CD4-positive, CD25-positive, alpha-beta regulatory T cell (primary cell): Measurements from ENCODE around the gene MIEF1. TPM values are rescaled to one million over a fixed set of nuclear protein-coding genes. Genes with fewer than 3 reads are reported as not detected.

Source experiments
- ATAC-seq, 2 donors: fragments of 150-1000 bp; cut with Tn5 transposase; one replicate each; pipeline ENCODE4 v1.10.0; 2021; ENCODE audit warnings: low read depth in 2 of 2, moderate number of reproducible peaks in 2 of 2, moderate library complexity in 1 of 2
- DNase-seq, 3 donors: peaks; one replicate each; pipeline versions ENCODE4 v3.0.0 to v3.0.0-alpha.2; 2012 to 2022; ENCODE audit warnings: mixed read lengths in 1 of 3
- H3K27ac ChIP-seq: one replicate; pipeline ENCODE4 v1.7.0; 2013; ENCODE audit warnings: mild to moderate bottlenecking, low read length; ENCODE audit not compliant: insufficient read depth, poor library complexity, severe bottlenecking
- H3K27me3 ChIP-seq: one replicate; pipeline ENCODE4 v1.7.0; 2013; ENCODE audit warnings: low read length; ENCODE audit not compliant: control insufficient read depth, insufficient read depth
- H3K36me3 ChIP-seq: one replicate; pipeline ENCODE4 v1.7.0; 2013; ENCODE audit warnings: mild to moderate bottlenecking, low read length, moderate library complexity; ENCODE audit not compliant: control insufficient read depth, insufficient read depth
- H3K4me1 ChIP-seq: 2 replicates; pipeline ENCODE4 v1.7.0; 2013; ENCODE audit warnings: mild to moderate bottlenecking, low read length; ENCODE audit not compliant: insufficient read depth, control insufficient read depth, poor library complexity, severe bottlenecking
- H3K4me3 ChIP-seq: one replicate; pipeline ENCODE4 v1.7.0; 2013; ENCODE audit warnings: low read depth, mild to moderate bottlenecking, low read length, moderate library complexity
- H3K9me3 ChIP-seq, 2 experiments: 1 replicate in 1 of 2; 2 replicates in 1 of 2; pipeline ENCODE4 v1.7.0; 2013; ENCODE audit warnings: low read length in 2 of 2, mild to moderate bottlenecking in 1 of 2, moderate library complexity in 1 of 2; ENCODE audit not compliant: control insufficient read depth in 2 of 2
- H3K27ac Mint-ChIP-seq, 3 donors: one replicate each; pipeline ENCODE4 v1.8.0; 2020 to 2022; ENCODE audit warnings: mild to moderate bottlenecking in 3 of 3, mixed read lengths in 3 of 3, moderate library complexity in 2 of 3
- H3K27me3 Mint-ChIP-seq: one replicate; pipeline ENCODE4 v1.8.0; 2022; ENCODE audit warnings: mild to moderate bottlenecking, mixed read lengths
- H3K36me3 Mint-ChIP-seq: one replicate; pipeline ENCODE4 v1.8.0; 2020; ENCODE audit warnings: mixed read lengths
- H3K4me1 Mint-ChIP-seq, 4 donors: one replicate each; pipeline ENCODE4 v1.8.0; 2020 to 2022; ENCODE audit warnings: mixed read lengths in 4 of 4, mild to moderate bottlenecking in 1 of 4
- H3K4me3 Mint-ChIP-seq, 4 donors: one replicate each; pipeline ENCODE4 v1.8.0; 2020 to 2022; ENCODE audit warnings: mild to moderate bottlenecking in 4 of 4, mixed read lengths in 4 of 4, moderate library complexity in 3 of 4
- H3K9me3 Mint-ChIP-seq, 7 donors: one replicate each; pipeline ENCODE4 v1.8.0; 2020 to 2022; ENCODE audit warnings: mixed read lengths in 7 of 7, mild to moderate bottlenecking in 3 of 7, moderate library complexity in 2 of 7
- polyA plus RNA-seq, 4 donors: library from polyadenylated mRNA; unstranded; fragments of 300-500 nt; fragmentation: Illumina TruSeq; gene quantifications; one replicate each; pipeline ENCODE4 v1.2.3, GENCODE V29; 2021
- total RNA-seq: library from RNA; stranded (reverse); gene quantifications from one replicate; pipeline ENCODE4 v1.2.3, GENCODE V29; 2022

Gene MIEF1
- total and polyA plus RNA-seq, 5 donors from 2014 or later = 16.0 to 39.8 (median 28.9) TPM

- Mint-ChIP-seq H3K27me3 (peaks cover 10% of the 10 kb centered on the region), H3K4me1 (no peaks in the 10 kb centered on the region), H3K9me3 (no peaks in the 10 kb centered on the region), H3K27ac (no peak overlapping the region), H3K36me3 (no peaks in the 10 kb centered on the region), H3K4me3 (no peak overlapping the region)
- Histone ChIP-seq H3K4me1 (no peaks in the 10 kb centered on the region), H3K36me3 (no peaks in the 10 kb centered on the region), H3K27ac (no peak overlapping the region), H3K27me3 (no peaks in the 10 kb centered on the region), H3K4me3 (no peak overlapping the region), H3K9me3 (no peaks in the 10 kb centered on the region)
- no peak for ATAC-seq
- no peak for DNase-seq
Observed at GRCh38 chr22:39480557-39480956, 21.5 kb upstream of the MIEF1 start.

DNA sequence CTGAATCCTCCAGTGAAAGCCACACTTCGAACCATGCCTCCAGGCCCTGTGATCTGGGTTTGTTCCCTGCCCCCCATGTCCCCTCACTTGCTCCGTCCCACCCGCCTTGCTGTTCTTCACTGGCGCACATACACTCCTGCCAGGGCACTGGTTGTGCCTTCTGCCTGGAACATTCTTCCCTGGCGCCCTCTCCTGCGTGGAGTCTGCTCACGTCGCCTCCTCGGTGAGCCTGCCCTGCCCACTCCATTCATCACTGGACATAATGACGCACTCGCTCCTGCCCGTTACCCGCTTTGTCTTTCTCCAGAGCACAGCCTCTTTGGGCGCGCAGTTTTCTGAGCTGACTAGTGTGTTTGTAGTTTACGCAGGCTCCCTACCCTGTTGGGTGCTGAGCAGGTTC is 21.0 kb upstream of the MIEF1 start:
- H3K27me3 ChIP-seq = no peaks in the 10 kb centered on the region
- no peak overlapping the region for H3K4me3 ChIP-seq
- Mint-ChIP-seq H3K4me1 (no peaks in the 10 kb centered on the region), H3K4me3 (no peak overlapping the region), H3K9me3 (no peaks in the 10 kb centered on the region), H3K36me3 (no peaks in the 10 kb centered on the region), H3K27ac (no peak overlapping the region), H3K27me3 (peaks cover 10% of the 10 kb centered on the region)
- H3K27ac ChIP-seq = no peak overlapping the region
- no peaks in the 10 kb centered on the region for H3K4me1 ChIP-seq
- no peaks in the 10 kb centered on the region for H3K36me3 ChIP-seq
- ATAC-seq (no peak), DNase-seq (no peak)
- H3K9me3 ChIP-seq = no peaks in the 10 kb centered on the region

DNA sequence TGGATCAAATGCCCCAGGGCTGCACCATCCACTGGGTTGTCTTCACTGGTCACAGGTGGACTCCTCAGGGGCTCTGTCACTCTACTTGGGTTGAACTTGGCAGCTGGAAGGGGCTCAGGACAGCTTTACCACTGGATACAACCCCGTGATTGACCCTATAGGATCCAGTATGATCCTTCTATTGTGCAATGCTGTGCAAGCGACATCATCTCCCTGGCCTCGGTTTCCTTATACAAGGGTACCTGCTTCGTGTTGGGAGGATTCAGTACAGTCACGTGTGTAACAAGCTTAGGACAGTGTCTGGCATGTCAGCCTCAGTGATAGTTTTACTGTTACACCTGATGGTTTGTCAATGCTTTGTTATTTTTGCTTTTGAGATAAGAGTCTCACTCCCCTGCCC is 20.5 kb upstream of the MIEF1 start:
- H3K27me3 Mint-ChIP-seq = peaks cover 10% of the 10 kb centered on the region
- H3K27ac ChIP-seq = no peak overlapping the region
- no peaks in the 10 kb centered on the region for H3K9me3 ChIP-seq
- H3K4me1 Mint-ChIP-seq = no peaks in the 10 kb centered on the region
- no peaks in the 10 kb centered on the region for H3K27me3 ChIP-seq
- no peak for ATAC-seq
- no peak overlapping the region for H3K4me3 ChIP-seq
- DNase-seq = no peak
- H3K4me1 ChIP-seq = no peaks in the 10 kb centered on the region
- H3K36me3 ChIP-seq = no peaks in the 10 kb centered on the region
- H3K36me3 Mint-ChIP-seq = no peaks in the 10 kb centered on the region
- no peak overlapping the region for H3K4me3 Mint-ChIP-seq
- H3K9me3 Mint-ChIP-seq = no peaks in the 10 kb centered on the region
- H3K27ac Mint-ChIP-seq = no peak overlapping the region

GRCh38 chr22:39482768-39483167 is 19.3 kb upstream of the MIEF1 start:
- ATAC-seq = no peak
- H3K4me1 ChIP-seq = no peaks in the 10 kb centered on the region
- H3K27me3 ChIP-seq = no peaks in the 10 kb centered on the region
- no peak overlapping the region for H3K4me3 Mint-ChIP-seq
- no peaks in the 10 kb centered on the region for H3K9me3 ChIP-seq
- H3K4me1 Mint-ChIP-seq = no peaks in the 10 kb centered on the region
- H3K4me3 ChIP-seq = no peak overlapping the region
- no peaks in the 10 kb centered on the region for H3K9me3 Mint-ChIP-seq
- no peak overlapping the region for H3K27ac Mint-ChIP-seq
- no peak for DNase-seq
- H3K27me3 Mint-ChIP-seq = peaks cover 6% of the 10 kb centered on the region
- no peak overlapping the region for H3K27ac ChIP-seq
- no peaks in the 10 kb centered on the region for H3K36me3 ChIP-seq
- H3K36me3 Mint-ChIP-seq = no peaks in the 10 kb centered on the region

- Histone ChIP-seq H3K27me3 (no peaks in the 10 kb centered on the region), H3K36me3 (no peaks in the 10 kb centered on the region), H3K27ac (no peak overlapping the region), H3K4me1 (no peaks in the 10 kb centered on the region), H3K9me3 (no peaks in the 10 kb centered on the region), H3K4me3 (no peak overlapping the region)
- H3K4me1 Mint-ChIP-seq = peaks cover 0 to 8% (median 6%) of the 10 kb centered on the region in 4 donors
- DNase-seq (no peak), ATAC-seq (no peak)
- peaks cover 5% of the 10 kb centered on the region for H3K27me3 Mint-ChIP-seq
- no peaks in the 10 kb centered on the region for H3K36me3 Mint-ChIP-seq
- no peak overlapping the region for H3K27ac Mint-ChIP-seq
- no peaks in the 10 kb centered on the region for H3K9me3 Mint-ChIP-seq
- H3K4me3 Mint-ChIP-seq = no peak overlapping the region
Observed at GRCh38 chr22:39486951-39487825, 14.9 kb upstream of the MIEF1 start.

DNA sequence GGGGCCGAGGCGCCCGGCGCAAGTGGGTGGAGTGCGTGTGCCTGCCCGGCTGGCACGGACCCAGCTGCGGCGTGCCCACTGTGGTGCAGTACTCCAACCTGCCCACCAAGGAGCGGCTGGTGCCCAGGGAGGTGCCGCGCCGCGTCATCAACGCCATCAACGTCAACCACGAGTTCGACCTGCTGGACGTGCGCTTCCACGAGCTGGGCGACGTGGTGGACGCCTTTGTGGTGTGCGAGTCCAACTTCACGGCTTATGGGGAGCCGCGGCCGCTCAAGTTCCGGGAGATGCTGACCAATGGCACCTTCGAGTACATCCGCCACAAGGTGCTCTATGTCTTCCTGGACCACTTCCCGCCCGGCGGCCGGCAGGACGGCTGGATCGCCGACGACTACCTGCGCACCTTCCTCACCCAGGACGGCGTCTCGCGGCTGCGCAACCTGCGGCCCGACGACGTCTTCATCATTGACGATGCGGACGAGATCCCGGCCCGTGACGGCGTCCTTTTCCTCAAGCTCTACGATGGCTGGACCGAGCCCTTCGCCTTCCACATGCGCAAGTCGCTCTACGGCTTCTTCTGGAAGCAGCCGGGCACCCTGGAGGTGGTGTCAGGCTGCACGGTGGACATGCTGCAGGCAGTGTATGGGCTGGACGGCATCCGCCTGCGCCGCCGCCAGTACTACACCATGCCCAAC is 14.1 kb upstream of the MIEF1 start:
- Histone ChIP-seq H3K4me3 (no peak overlapping the region), H3K4me1 (no peaks in the 10 kb centered on the region), H3K27me3 (no peaks in the 10 kb centered on the region), H3K27ac (no peak overlapping the region), H3K36me3 (no peaks in the 10 kb centered on the region), H3K9me3 (no peaks in the 10 kb centered on the region)
- Mint-ChIP-seq H3K4me1 (peaks cover 0 to 8% (median 6%) of the 10 kb centered on the region in 4 donors), H3K36me3 (no peaks in the 10 kb centered on the region), H3K9me3 (no peaks in the 10 kb centered on the region), H3K4me3 (no peak overlapping the region), H3K27me3 (peaks cover 5% of the 10 kb centered on the region), H3K27ac (no peak overlapping the region)
- no peak for DNase-seq
- ATAC-seq = no peak

DNA sequence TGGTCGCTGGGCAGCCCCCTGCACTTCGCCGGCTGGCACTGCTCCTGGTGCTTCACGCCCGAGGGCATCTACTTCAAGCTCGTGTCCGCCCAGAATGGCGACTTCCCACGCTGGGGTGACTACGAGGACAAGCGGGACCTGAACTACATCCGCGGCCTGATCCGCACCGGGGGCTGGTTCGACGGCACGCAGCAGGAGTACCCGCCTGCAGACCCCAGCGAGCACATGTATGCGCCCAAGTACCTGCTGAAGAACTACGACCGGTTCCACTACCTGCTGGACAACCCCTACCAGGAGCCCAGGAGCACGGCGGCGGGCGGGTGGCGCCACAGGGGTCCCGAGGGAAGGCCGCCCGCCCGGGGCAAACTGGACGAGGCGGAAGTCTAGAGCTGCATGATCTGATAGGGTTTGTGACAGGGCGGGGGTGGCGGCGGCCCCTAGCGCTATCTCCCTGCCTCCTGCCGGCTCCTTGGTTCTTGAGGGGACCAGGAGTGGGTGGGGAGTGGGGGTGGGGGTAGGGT is 13.5 kb upstream of the MIEF1 start:
- no peak overlapping the region for H3K4me3 ChIP-seq
- ATAC-seq (no peak), DNase-seq (no peak)
- H3K27me3 ChIP-seq = no peaks in the 10 kb centered on the region
- Mint-ChIP-seq H3K4me1 (peaks cover 0 to 12% (median 7%) of the 10 kb centered on the region in 4 donors), H3K27me3 (peaks cover 5% of the 10 kb centered on the region), H3K27ac (no peak overlapping the region), H3K4me3 (no peak overlapping the region), H3K9me3 (no peaks in the 10 kb centered on the region), H3K36me3 (no peaks in the 10 kb centered on the region)
- H3K27ac ChIP-seq = no peak overlapping the region
- no peaks in the 10 kb centered on the region for H3K36me3 ChIP-seq
- no peaks in the 10 kb centered on the region for H3K9me3 ChIP-seq
- no peaks in the 10 kb centered on the region for H3K4me1 ChIP-seq
